GM12878 (cell line): ENCODE data around the gene TRAF3IP1. TPM values are rescaled to one million over a fixed set of nuclear protein-coding genes. Genes with fewer than 3 reads are reported as not detected.

Experiments
- ATAC-seq: fragments of 200-7000 bp; cut with Tn5 transposase; 3 replicates; pipeline ENCODE4 v1.9.1; 2020; ENCODE audit warnings: mild to moderate bottlenecking, moderate library complexity
- BruUV-seq: library from RNA; stranded (reverse); fragments of 400-500 nt; replicated peaks from 2 replicates; lab custom pipeline; 2021; lab: Mats Ljungman, UMichigan
- CTCF ChIA-PET: fragments of 300-600 bp; sonication (Branson Sonifier 250); formaldehyde crosslinking; extraction: SDS; loops from one replicate; lab custom pipeline; 2021; ENCODE audit warnings: inconsistent platforms; lab: Yijun Ruan, JAX
- POLR2A ChIA-PET: fragments of 350-600 bp; formaldehyde crosslinking; extraction: SDS; loops from one replicate; lab custom pipeline; 2021; ENCODE audit warnings: inconsistent platforms; lab: Charles Lee
- RAD21 ChIA-PET: fragments of 300-600 bp; sonication (Branson Sonifier 250); formaldehyde crosslinking; loops from one replicate; lab custom pipeline; 2023; ENCODE audit warnings: antibody characterized with exemption; ENCODE audit not compliant: unreplicated experiment; lab: Charles Lee
- SMC1A ChIA-PET: fragments of 300-600 bp; sonication (Branson Sonifier 250); formaldehyde crosslinking; loops from one replicate; lab custom pipeline; 2023; ENCODE audit not compliant: unreplicated experiment, uncharacterized antibody; lab: Charles Lee
- DNase-seq: peaks from one replicate; pipeline ENCODE4 v3.0.0-alpha.2; 2011; ENCODE audit warnings: low read depth, low spot score
- FAIRE-seq: peaks from 3 replicates; lab custom pipeline; 2011; peaks lifted over from hg19 to GRCh38; lab: Jason Lieb, UNC
- H2AFZ ChIP-seq: 2 replicates; pipeline ENCODE4 v1.6.0; 2011; ENCODE audit warnings: low read depth, low read length, control low read depth; ENCODE audit not compliant: control insufficient read depth
- H3K27ac ChIP-seq: 2 replicates; pipeline ENCODE4 v1.5.1; 2011; ENCODE audit warnings: control low read depth; ENCODE audit not compliant: control insufficient read depth, insufficient read depth
- H3K27me3 ChIP-seq, 2 experiments: replicated peaks in 1 of 2; 2 replicates each; pipeline versions ENCODE4 v1.6.0 to v1.6.1; 2011; ENCODE audit warnings: low read length in 1 of 2; ENCODE audit not compliant: control insufficient read depth in 2 of 2, insufficient read depth in 2 of 2
- H3K36me3 ChIP-seq, 2 experiments: 2 replicates each; pipeline ENCODE4 v1.5.1; 2011; ENCODE audit warnings: low read length in 1 of 2; ENCODE audit not compliant: control insufficient read depth in 2 of 2, insufficient read depth in 2 of 2
- H3K4me1 ChIP-seq: 2 replicates; pipeline ENCODE4 v1.6.1; 2011; ENCODE audit warnings: mild to moderate bottlenecking, low read length, moderate library complexity, mixed read lengths; ENCODE audit not compliant: control insufficient read depth, insufficient read depth
- H3K4me2 ChIP-seq: 2 replicates; pipeline ENCODE4 v1.6.0; 2011; ENCODE audit warnings: control low read depth; ENCODE audit not compliant: control insufficient read depth, insufficient read depth
- H3K4me3 ChIP-seq: fragments of 200-600 bp; sonication (generic); 2 replicates; pipeline ENCODE4 v1.5.1; 2016
- H3K79me2 ChIP-seq: 2 replicates; pipeline ENCODE4 v1.6.0; 2011; ENCODE audit warnings: low read length; ENCODE audit not compliant: control insufficient read depth, insufficient read depth
- H3K9ac ChIP-seq: 2 replicates; pipeline ENCODE4 v1.8.0; 2011; ENCODE audit warnings: low read length, control low read depth, mixed read lengths; ENCODE audit not compliant: control insufficient read depth, insufficient read depth
- H3K9me3 ChIP-seq: replicated peaks from 3 replicates; pipeline ENCODE4 v1.5.1; 2011; ENCODE audit warnings: mild to moderate bottlenecking, low read length; ENCODE audit not compliant: control insufficient read depth, insufficient read depth
- H4K20me1 ChIP-seq: 2 replicates; pipeline ENCODE4 v1.6.0; 2011; ENCODE audit not compliant: control insufficient read depth, insufficient read depth
- EZH2 ChIP-seq: IDR thresholded peaks from 2 replicates; pipeline ENCODE4 v1.6.1; 2012; ENCODE audit warnings: low read depth, mild to moderate bottlenecking, control low read depth, inconsistent platforms, low read length, borderline replicate concordance; ENCODE audit not compliant: control insufficient read depth
- MYC ChIP-seq: IDR thresholded peaks from 2 replicates; pipeline ENCODE4 v1.6.1; 2011; ENCODE audit warnings: mild to moderate bottlenecking, low read length, moderate library complexity, inconsistent platforms; ENCODE audit not compliant: insufficient read depth, insufficient replicate concordance, insufficient read length, severe bottlenecking
- NFXL1 ChIP-seq: fragments of 450-650 bp; IDR thresholded peaks from 2 replicates; pipeline ENCODE4 v1.6.1; 2017; ENCODE audit warnings: antibody characterized with exemption, mild to moderate bottlenecking, borderline replicate concordance
- PAX5 ChIP-seq: IDR thresholded peaks from 2 replicates; pipeline ENCODE4 v1.6.1; 2011; ENCODE audit warnings: low read depth, low read length, borderline replicate concordance
- PRDM15 ChIP-seq: fragments of 450-650 bp; formaldehyde crosslinking; IDR thresholded peaks from 2 replicates; pipeline ENCODE4 v1.4.0; 2020; ENCODE audit warnings: mild to moderate bottlenecking, moderate library complexity
- RFX5 ChIP-seq: IDR thresholded peaks from 2 replicates; pipeline ENCODE4 v1.6.1; 2011; ENCODE audit warnings: low read depth, low read length, improper control_type of control experiment
- SUPT20H ChIP-seq: IDR thresholded peaks from 2 replicates; pipeline ENCODE4 v1.6.1; 2011; ENCODE audit warnings: low read depth, mild to moderate bottlenecking, low read length, moderate library complexity, borderline replicate concordance; ENCODE audit not compliant: control insufficient read depth
- YBX1 ChIP-seq: fragments of 450-650 bp; IDR thresholded peaks from 2 replicates; pipeline ENCODE4 v1.6.1; 2016; ENCODE audit warnings: antibody characterized with exemption
- WGBS: methylation state at CpG from one replicate; pipeline ENCODE4 v1.1.6; 2016; ENCODE audit warnings: low lambda C conversion rate; ENCODE audit not compliant: insufficient replicate concordance, insufficient coverage; ENCODE audit errors: missing lambda C conversion rate; 5-methylcytosine and 5-hydroxymethylcytosine counted together
- in situ Hi-C: fragments of 300-500 bp; cut with MboI; formaldehyde crosslinking; loops from 9 replicates; pipeline ENCODE4 v1.14.3; 2018; ENCODE audit warnings: mixed read lengths
- intact Hi-C: fragments of 100-400 bp; cut with micrococcal nuclease; formaldehyde crosslinking; loops from one replicate; pipeline ENCODE4 v1.14.2; 2022; ENCODE audit not compliant: unreplicated experiment
- polyA plus RNA-seq, 11 experiments: library from polyadenylated mRNA; depleted of rRNA in 4 of 11; unstranded in 6 of 11; stranded (reverse) in 5 of 11; fragments of >200 nt; fragmentation: Nextera tagmentation in 4 of 11; fragmentation: Illumina TruSeq in 1 of 11; extraction: Ambion mirVana in 4 of 11; extraction: Trizol in 1 of 11; gene quantifications; 1 replicate in 1 of 11; 2 replicates in 10 of 11; pipeline versions ENCODE4 v1.2.1 to v1.2.3, GENCODE V29; 2011 to 2016; ENCODE audit warnings: inconsistent platforms in 2 of 11, missing spikeins in 2 of 11, low read depth in 1 of 11
- total RNA-seq, 4 experiments: library from RNA; depleted of rRNA in 3 of 4; stranded (reverse); fragments of >200 nt in 3 of 4; fragmentation: Illumina TruSeq in 1 of 4; extraction: Trizol in 1 of 4; gene quantifications; 2 replicates each; pipeline versions ENCODE4 v1.2.1 to v1.2.3, GENCODE V29; 2013 to 2021
- TF ChIP-seq, protein P1 (sequence below): fragments of 450-650 bp; IDR thresholded peaks from 2 replicates; pipeline ENCODE4 v1.6.1; 2017; ENCODE audit warnings: mild to moderate bottlenecking, low read depth, inconsistent platforms; ENCODE audit not compliant: poor library complexity, severe bottlenecking

TRAF3IP1 gene
- total and polyA plus RNA-seq, 10 of the 15 experiments (the other 5 are each of a cell fraction or from before 2014, with no cell fraction given) = 1.6 to 7.5 (median 3.6) TPM

DNA sequence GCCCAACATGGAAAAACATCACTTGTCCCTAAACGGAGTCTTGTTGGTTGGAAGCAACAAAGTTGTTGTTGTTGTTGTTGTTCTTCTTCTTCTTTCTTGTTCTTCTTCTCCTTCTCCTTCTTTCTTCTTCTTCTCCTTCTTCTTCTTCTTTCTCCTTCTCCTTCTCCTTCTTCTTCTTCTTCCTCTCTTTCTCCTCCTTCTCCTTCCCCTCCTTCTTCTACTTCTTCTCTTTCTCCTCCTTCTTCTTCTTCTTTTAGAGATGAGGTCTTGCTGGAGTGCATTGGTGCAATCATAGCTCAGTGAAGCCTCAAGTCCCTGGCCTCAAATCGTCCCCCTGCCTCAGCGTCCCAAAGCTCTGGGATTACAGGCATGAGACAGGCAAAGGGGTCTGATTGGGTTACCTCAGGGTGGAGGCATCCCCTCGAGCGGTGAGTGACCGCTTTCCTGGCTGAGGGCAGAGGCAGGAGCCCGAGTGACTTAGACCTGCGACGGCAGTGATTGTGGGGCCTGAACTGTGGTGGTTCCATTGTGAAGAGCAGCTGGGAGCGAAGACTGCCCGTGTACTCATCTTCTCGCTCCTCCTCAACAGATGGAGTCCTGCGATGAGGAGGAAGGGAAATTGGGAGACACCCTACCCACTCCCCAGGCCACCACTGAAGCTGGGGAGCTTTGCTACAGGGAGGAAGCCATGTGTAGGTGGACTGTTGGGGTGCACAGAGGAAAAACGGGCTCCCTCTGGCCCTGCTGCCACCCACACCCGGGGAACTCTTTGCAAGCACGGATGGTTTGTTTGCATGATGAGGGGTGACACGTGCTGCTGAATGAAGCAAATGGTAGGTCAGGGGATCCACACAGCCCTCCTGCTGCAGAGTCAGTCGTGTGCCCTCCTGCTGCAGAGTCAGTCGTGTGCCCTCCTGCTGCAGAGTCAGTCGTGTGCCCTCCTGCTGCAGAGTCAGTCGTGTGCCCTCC is 24.9 kb upstream of the TRAF3IP1 start:
- CTCF ChIA-PET = no interaction called here
- BruUV-seq = no TSS peak
- FAIRE-seq (no peak), ATAC-seq (no peak), DNase-seq (no peak)
- SMC1A ChIA-PET = no interaction called here
- H3K4me3 ChIP-seq = no peak overlapping the region
- no peaks in the 10 kb centered on the region for H3K9me3 ChIP-seq
- POLR2A ChIA-PET = no interaction called here
- H2AFZ ChIP-seq = no peak overlapping the region
- no peak overlapping the region for H3K27ac ChIP-seq
- H4K20me1 ChIP-seq = no peaks in the 10 kb centered on the region
- in situ Hi-C loops (no loop called here), intact Hi-C loops (no loop called here)
- no peak overlapping the region for H3K4me2 ChIP-seq
- H3K79me2 ChIP-seq = no peaks in the 10 kb centered on the region
- no peaks in the 10 kb centered on the region for H3K4me1 ChIP-seq
- 0 out of 4 replicates have a peak, but pooled peaks cover 0 to 2% of the 10 kb centered on the region in 2 experiments for H3K27me3 ChIP-seq
- H3K9ac ChIP-seq = no peak overlapping the region
- RAD21 ChIA-PET = no interaction called here
- no peaks in the 10 kb centered on the region for H3K36me3 ChIP-seq
- WGBS = 28% methylated on average over 19 of the region's 21 CpGs
- TF ChIP-seq MYC (no peak), NFXL1 (no peak), PAX5 (no peak), PRDM15 (no peak), YBX1 (no peak), RFX5 (no peak), EZH2 (no peak), SUPT20H (no peak)
- TF ChIP-seq, protein P1, sequence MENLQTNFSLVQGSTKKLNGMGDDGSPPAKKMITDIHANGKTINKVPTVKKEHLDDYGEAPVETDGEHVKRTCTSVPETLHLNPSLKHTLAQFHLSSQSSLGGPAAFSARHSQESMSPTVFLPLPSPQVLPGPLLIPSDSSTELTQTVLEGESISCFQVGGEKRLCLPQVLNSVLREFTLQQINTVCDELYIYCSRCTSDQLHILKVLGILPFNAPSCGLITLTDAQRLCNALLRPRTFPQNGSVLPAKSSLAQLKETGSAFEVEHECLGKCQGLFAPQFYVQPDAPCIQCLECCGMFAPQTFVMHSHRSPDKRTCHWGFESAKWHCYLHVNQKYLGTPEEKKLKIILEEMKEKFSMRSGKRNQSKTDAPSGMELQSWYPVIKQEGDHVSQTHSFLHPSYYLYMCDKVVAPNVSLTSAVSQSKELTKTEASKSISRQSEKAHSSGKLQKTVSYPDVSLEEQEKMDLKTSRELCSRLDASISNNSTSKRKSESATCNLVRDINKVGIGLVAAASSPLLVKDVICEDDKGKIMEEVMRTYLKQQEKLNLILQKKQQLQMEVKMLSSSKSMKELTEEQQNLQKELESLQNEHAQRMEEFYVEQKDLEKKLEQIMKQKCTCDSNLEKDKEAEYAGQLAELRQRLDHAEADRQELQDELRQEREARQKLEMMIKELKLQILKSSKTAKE = no peak
- TF ChIP-seq, all 136 proteins: peak for 0
